GM18502 (cell line): ENCODE measurements around the gene SHISA8.

Experiments used
- ATAC-seq: cut with Tn5 transposase; IDR thresholded peaks from one replicate; pipeline ENCODE4 v1.9.1; 2021; ENCODE audit warnings: mild to moderate bottlenecking; ENCODE audit not compliant: unreplicated experiment, poor library complexity

SHISA8 gene

DNA sequence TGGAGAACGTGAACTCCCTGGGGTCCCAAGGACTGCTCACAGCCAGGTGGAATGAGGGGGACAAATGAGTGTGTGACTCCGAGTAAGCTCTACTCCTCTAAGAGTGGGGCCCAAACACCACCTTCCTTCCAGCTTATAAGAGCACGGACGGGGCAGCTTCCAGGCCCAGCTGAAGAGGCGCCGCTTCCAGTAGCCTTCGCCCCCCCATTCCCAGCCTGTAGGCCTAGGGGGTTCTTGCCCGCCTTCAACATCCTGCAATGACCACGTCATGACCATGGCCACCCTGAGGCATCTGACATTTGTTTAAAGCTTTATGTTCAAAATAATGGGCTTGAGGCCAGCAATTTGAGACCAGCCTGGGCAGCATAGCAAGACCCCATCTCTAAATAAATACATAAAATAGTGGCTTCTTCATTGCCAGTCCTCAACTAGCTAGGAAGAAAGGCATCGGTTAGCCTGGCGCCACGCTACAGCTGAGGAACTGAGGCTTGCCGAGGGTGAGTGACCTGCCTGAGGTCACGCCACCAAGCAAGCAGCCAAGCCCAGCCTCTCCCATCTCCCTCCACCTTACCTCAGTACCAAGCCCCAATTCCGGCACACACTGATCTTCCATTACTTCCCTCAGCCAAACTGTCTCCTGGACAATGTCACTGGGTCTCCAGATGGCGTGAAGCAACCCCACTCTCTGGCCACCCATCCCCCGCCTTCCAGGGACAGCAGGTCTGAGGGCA, 19.6 kb upstream of the SHISA8 start:
- no peak for ATAC-seq

DNA sequence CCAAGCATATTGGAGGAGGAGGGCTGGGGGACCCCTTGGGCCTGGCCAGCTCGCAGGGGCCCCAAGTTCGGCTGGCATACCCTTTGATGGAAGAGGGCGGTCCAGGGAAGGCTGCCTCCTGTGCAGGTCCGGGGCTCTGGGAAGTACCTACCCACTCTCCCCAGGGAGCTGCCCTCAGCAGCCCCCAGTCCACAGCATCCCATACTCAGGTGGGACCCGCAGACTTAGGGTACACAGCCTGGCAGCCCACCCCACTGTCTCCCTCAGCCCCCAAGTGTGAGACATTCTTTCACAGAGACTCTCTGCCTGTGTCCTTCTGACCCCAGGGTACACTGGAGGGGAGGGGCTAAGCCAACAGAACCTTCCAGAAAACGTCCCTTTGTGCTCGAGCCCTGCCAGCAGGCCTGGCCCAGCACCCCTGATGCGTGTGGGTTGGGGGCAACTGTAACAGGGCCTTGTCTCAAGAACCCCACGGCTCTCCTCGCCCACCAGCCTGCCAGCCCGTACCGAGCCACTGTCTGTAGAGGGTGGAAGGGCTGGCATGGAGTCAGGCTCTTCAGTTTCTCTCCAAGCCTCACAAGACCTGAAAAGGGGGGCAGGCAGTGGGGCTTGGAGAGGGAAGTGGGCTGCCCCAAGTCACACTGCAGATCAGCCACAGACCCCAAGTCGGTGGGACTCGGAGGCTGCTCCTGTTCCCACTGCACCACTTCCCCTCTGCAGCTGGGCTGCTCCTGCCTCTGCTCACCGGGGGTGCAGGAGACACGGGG, 18.7 kb upstream of the SHISA8 start:
- no peak for ATAC-seq

DNA sequence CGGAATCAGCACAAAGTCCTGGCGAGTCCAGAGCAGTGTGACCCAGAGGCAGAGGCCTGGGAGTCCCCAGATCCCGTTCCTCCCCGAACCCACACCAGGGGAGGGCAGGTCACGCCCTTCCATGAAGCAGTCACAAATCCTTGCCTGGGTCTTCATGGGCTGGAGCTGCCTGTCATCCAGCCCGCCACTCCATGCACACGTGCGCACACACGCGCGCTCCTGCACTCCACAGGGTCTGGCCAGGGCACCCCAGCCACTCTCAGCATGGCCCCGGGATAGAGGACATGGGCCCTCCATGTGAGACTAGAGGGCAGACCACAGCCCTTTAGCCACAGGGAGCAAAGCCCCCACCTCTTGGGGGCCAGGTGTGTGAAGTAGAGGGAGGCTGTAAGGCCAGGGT, 17.5 kb upstream of the SHISA8 start:
- ATAC-seq = no peak

DNA sequence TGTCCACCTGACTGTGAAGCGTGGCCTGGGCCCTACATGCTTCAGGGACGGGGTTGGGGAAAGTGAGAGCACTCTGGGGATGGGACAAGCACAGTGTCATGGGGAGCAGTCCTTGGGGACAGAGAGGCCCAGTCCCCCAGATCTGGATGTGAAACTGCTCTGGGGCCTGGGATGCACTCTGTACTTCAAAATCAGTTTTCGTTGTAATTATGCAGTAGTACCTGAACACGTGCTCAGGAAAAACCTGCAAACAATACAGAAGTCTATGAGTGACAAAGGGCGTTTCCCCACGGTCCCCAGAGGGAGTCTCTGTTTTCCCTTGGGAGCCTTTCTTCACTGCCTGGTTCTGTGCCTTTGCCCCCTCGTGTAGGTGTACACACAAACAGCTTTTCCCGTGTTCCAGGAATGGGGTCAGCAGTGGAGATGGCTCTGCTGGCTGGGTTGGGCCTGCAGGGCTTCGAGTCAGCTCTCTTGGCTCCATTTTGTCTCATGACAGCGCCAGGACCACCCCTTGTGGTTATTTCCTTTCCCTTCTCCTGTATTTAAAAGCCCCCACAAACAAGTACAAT, 16.9 kb upstream of the SHISA8 start:
- ATAC-seq = no peak

DNA sequence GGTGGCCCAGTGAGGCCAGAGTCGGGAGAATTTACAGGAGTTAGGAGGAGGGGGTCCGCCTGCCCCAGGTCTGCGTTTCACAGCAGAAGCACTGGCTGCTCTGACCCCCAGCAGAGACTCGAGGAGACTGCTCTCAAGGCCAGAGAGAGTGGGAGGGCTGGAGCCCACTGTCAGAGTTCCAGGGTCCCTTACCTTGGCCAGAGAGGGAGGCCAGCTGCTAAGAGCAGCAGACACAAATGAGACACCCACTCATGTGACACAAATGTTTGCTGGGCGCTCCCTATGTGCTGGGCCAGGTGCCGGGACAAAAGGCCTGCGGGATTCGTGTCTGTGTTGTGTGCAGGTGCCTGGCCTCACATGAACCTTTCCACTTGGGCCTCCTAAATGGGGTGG, 14.5 kb upstream of the SHISA8 start:
- no peak for ATAC-seq

DNA sequence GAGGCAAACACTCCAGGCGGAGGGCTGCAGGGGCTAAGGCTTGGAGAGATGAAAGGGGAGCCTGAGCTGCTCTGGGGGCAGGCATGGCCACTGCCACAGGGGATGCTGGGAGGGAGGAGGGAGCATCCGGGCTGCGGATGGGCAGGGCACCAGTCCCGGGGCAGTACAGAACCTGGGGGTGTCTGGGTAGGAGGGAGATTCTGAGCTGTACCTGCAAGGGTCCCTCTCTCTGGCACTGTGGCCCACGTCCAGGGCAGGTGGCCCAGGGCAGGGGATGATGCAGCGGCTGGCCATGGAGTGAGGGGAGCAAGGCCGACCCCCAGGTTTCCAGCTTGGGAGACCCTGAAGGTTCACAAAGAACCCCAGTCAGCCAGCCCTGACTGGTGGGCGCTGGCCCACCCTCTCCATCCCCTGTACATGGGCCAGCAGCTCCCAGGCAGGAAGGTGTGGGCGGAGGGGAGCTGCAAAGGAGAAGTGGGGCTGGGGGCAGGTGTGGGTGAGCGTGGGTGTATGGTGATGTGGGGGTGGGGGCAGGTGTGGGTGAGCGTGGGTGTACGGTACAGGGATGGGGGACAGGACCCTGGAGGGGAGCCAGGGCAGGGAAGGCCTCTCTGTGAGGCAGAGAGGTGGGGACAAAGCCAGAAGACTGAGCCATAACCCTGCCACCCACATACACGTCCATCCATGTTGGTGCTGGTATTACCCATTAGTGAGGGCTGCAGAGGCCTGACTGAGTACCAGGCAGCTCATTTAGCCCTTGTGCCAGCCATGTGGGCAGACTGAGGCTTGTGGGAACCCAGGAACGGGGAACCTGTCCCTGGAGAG, 13.9 kb upstream of the SHISA8 start:
- ATAC-seq = no peak

DNA sequence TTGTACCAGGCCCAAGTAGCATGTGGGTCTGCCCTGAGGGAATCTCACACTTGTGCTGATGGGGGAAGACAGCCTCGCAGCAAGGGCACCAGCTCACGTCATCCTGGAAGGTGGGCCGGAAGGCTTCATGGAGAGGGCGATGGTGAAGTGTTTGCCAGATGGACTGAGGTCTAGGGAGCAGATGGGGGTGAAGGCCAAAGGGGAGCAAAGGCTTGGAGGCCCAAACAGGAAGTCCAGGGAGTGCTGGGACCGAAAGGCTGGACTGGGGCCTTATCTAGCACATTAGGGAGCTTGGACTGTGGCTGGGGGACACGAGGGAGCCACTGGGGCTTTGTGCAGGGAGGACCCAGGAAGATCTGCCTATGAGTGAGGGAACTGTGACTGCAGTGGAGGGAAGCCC, 12.9 kb upstream of the SHISA8 start:
- no peak for ATAC-seq

DNA sequence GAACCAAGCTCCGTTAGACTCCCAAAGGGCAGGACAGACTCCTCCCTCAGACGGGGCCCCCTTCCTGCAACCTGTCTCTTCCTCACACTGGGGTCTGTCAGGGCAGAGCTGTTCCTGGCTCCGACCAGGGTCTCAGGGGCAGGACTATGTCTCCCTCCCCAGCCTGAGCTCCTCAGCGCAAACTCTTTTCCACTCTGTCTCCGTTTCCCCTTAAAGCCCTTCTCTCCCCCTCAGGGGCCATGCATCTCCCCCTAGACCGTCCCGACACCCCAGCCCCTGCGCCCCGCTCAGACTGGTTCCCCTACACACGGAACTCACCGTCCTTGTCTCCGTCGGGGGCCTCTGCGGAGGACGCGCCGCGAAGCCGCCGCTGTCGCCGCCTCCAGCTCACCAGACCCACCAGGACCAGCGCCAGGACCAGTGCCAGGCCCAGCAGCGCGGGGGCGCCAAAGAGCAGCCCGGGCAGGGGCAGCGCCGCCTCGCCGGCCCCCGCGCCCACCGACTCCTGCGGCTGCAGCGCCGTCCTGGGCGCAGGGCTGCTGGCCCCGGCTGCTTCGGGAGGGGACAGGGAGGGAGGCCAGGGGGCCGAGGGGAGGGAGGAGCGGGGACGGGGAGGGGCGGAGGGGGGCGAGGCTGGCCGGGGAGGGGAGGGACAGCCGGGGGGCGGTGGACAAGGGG, 11.0 kb upstream of the SHISA8 start:
- no peak for ATAC-seq

DNA sequence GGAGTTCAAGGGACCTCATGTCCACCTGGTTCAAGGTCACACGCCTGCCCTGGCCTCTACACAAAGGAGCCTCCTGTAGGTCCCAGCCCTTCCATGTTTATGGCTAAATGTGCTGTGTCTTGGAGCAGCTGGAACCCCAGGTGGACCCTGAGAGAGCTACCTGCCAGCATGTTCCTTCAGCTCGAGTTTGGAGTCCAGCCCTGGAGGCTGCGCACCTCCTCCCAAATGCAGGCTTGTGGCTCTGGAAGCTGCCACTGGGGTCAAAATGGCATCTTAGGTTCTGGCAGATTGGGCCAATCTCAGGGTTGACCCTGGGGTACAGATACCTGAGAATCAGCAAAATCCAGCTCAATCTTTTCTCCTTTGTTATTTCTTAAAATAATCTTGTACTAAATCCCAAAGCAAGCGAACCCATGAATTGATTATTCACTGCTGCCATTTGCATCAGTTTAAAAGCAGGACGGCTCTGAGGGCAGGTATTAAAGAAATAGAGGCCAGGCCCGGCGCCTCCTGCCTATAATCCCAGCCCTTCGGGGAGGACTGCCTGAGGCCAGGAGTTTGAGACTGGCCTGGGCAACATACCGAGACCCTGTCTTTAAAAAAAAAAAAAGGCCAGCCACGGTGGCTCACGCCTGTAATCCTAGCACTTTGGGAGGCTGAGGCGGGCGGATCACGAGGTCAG, 8.9 kb upstream of the SHISA8 start:
- ATAC-seq = no peak

DNA sequence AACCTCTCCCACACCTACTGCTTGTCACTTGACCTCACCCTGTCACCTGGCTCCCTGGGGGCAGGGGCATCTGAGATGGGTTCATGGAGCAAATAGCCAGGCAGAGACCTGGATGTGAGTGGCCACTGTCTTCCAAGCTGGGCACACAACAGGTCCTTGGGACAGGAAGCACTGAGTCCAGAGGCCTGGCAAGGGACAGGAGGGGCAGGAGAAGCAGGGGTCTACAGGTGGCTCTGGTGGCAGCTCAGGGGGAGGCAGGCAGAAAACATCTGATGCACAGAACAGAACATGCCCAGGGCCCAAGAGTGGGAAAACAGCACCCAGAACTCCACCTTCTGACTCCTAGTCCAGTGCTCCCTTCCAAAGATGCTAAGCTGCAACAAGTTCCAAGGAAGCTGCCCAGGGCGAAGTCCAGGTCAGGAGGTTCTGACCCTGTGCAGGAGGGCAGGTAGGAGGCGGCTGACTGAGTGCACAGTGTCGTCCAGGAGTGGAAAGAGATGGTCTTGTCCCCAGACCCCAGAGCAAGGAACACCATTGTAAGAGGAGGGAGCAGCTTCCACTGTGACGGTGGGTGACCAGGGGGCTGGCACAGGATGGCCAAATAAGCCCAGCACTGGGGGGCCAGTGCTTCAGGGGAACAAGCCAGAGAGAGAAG, 8.2 kb upstream of the SHISA8 start:
- ATAC-seq = no peak

DNA sequence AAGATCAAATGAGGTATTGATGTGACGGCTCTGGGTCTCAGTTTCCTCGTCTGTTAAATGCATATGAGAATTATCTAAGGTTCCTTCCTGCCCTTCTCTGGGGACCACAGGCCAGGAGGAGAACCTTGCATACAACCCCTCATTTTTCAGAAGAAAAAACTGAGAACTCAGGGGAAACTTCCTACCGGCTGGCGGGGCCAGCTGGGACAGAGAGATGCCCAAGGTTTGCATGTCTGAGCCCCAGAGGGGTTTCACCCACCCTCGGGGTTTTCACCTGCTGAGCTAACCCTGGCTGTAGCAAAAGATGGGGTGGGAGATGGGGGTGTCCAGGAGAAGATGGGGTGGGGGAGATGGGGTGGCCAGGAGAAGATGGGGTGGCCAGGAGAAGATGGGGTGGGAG, 7.5 kb upstream of the SHISA8 start:
- ATAC-seq = no peak

DNA sequence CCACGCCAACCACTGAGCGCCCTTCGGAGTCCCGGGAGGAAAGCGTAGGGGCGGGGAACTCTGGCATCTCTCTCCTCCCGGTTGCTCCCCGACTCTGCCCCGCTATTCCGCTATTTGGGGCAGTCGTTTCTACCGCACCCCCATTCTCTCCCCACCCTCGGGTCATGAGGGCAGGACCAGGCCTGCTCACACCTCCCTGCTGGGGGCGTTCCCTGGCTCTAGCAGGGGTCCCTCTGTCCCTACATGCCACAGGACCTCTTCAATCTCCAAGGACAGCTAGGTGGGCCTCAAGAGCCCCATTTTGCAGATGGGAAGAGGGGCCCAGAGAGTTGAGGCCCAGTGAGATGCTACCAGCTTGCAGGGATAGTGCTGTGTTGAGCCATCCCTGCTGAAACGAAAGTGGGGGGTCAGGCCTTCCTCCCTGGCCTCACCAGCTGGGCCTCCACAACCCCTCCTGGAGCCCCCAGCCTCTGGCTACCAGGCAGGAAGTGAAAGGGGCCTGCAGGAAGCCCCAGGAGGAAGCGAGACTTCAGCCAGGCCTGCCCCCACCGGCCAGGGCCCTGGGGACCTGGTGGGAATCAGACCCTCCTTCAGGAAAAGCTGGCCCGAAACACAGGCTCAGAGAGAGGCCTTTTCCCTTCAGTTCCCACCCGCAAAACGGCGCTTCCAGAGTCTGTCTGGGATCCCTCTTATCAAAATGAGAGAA, 5.5 kb upstream of the SHISA8 start:
- ATAC-seq = peak; percentile 14

DNA sequence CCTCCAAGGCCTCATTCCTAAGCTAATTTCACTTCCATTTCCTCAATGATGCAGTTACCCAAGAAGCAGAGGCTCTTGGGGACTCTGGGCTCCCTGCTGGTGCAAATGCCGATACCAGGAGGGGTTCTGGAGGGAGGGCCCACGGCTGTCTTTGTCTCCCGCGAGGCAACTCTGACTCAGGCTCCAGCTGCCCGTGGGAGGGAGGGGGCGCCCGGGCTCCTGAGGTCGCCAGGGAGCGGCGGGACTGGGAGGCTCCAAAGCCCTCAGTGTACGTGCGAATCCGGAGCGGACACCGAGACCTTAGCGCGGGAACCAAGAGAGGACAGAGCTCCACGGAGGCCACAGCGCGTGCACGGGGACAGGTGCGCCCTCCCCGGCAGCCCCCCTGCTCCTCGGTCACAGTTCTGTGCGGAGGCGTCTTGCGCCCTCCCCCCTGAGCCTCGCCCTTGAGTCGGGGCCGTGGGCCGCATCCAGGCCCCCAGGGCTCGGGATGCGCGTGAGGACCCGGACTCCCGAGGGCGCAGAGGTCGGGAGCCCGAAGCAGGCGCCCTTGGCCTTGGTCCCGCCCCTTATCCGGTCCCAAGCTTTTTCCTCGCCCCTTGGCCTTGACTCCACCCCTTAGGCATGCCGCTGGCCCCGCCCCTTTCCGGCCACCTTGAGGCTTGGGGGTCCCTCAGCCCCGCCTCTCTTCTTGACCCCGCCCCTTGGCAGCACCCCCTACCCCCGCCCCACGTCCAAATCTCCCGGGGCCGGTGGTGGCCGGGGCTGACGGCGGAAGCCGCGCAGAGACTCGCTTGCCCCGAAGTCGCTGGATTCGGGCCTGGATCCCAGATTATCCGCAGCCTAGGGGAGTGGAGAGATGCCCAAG, 4.7 kb upstream of the SHISA8 start:
- ATAC-seq = peak; percentile 46

DNA sequence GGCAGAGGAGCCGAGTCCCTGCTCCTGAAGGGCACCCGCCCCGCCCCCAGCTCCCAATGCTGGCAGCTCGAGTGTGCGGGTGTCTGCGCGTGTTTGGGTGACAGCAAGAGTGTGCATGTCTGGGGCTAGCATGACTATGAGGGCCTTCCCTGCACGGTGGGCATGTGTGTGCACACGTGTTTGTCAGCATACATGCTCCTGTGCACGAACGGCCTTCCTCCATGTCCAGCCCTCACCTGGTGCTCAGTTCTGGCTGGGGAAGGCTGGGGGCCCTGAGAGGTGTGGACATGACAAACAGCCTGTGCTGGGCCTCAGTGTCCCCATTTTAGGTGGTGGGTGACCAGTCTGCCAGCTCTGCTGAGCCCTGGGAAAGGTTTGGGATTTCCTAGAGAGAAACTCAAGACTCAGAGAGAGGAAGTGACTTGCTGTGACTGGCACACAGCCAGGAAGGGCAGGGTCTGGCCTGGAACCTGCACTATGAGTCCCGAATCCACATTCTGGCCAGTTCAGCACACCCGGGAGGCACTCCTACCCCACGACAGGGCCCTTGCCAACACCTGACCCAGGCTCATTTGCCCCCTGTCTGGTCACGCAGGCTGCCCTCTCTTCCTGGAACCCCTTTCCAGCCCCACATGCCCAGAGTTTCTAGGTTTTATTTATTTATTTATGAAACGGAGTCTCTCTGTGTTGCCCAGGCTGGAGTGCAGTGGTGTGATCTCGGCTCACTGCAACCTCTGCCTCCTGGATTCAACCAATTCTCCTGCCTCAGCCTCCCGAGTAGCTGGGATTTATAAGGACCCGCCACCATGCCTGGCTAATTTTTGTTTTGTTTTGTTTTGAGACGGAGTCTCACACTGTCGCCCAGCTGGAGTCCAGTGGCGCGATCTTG, 3.3 kb upstream of the SHISA8 start:
- no peak for ATAC-seq

DNA sequence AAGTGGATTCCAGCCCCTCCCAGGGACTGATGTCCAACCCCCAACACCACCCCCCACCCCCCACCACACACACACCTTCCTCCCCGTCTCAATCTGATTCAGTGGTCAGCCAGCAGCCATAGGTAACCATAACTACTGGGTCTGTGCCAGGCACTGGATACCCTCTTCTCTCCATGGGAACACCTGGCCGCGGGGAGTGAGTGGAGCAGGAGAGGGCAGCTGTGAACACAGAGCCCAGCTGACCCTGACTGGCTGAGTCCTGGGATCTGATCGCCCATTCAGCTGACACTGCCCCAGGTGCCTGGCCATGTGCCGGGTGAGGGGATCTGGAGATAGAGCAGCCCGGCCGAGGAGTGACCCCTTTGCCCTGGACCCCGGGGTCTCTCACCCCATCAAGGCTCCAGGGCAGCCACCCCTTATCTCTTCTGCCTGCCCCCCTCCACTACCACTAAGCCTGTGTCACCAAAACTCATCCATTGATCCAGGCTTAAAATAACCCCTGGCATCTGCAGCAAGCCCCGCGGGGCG, 2.6 kb upstream of the SHISA8 start:
- ATAC-seq = no peak

DNA sequence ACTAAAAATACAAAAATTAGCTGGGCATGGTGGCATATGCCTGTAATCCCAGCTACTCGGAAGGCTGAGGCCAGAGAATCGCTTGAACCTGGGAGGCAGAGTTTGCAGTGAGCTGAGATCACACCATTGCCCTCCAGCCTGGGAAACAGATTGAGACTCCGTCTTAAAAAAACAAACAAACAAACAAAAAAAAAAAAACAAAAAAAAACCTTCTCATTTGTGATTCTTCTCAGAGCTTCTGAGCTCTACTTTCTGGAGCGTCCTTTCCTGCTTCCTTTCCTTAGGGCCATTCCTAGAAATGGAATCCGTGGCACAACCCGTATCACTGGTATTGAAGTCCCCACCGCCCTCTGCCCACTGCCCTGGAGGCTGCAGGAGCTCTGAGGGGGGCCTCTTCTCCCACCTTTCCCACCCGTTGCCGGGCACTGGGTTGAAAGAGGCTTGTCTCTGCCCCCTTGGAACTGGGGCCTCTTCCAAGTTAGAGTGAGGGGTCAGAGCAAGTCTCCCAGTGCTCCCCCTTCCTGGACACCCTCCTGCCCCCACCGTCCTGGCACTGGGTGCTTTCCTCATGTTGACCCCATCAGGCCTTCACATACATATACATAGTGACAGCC, 2.0 kb upstream of the SHISA8 start:
- ATAC-seq = no peak
